CD4-positive, alpha-beta T cell treated with Interferon gamma for 1 hour (primary cell): ENCODE measurements around the gene MYH11.
"Not testable (repeated sequence)": the region's sequence is repeated elsewhere in the genome, so short reads cannot be mapped to it uniquely, and the experiment has no call there.

ENCODE experiments used
- DNase-seq: peaks from one replicate; pipeline ENCODE4 v3.0.0-alpha.2; 2020

MYH11 gene

GRCh38 chr16:15803618-15804017 lies 53.2 kb downstream of the MYH11 start:
- no peak for DNase-seq

DNA sequence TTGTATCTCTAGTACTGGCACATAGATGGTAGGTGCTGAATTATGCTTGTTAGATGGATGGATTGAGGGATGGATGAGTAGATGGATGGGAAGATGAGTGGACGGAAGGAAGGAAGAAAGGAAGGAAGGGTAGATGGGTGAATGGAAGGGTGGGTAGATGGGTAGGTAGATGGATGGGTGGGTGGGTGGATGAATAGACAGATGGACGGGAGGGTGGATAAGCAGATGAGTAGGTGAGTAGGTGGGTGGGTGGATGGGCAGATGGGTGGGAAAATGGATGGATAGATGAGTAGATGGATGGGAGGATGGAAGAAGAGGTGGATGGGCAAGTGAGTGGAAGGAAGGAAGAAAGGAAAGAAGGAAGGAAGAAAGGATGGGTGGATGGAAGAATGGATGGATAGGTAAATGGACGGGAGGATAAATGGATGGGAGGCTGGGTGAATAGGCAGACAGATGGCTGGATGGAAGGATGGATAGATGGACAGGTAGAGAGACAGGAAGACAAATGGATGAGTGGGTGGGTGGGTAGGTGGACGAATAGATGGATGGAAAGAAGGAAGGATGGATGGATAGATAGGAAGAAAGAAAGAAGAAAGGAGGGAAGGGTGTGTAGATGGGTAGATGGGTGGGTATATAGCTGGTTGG lies 56.9 kb downstream of the MYH11 start:
- DNase-seq: no peak

- no peak for DNase-seq
Observed at GRCh38 chr16:15798671-15799070, 58.2 kb downstream of the MYH11 start.

- no peak for DNase-seq
Observed at GRCh38 chr16:15796885-15797284, 59.9 kb downstream of the MYH11 start.

DNA sequence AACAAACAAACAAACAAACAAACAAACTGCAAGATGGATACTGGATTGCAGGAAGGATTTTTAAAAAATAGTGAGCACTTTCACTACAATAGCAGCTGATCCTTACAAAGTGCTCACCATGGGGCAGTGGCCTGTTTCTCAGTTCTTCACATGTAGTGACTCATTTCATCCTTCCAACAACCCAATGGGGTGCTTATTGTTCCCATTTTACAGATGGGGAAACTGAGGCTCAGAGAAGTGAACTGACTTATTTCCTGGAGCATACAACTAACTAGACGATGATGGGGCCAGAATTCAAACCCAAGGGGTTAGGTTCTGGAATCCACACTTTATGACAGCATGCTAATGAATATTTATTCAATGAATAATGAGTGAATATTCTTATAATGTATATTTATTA lies 61.2 kb downstream of the MYH11 start:
- no peak for DNase-seq

DNA sequence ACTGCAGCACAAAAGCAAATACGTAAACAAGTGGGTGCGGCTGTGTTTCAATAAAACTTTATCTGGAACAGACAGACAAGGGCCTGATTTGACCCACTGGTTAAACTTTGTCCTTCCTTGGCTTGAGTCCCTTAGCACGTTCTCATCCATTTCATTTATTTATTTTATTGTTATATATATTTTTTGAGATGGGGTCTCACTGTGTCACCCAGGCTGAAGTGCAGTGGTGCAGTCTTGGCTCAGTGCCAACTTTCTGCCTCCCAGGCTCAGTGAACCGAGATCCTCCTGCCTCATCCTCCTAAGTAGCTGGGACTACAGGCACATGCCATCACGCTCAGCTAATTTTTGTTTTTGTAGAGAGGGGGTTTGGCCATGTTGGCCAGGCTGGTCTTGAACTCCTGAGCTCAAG lies 64.3 kb downstream of the MYH11 start:
- DNase-seq: no peak

DNA sequence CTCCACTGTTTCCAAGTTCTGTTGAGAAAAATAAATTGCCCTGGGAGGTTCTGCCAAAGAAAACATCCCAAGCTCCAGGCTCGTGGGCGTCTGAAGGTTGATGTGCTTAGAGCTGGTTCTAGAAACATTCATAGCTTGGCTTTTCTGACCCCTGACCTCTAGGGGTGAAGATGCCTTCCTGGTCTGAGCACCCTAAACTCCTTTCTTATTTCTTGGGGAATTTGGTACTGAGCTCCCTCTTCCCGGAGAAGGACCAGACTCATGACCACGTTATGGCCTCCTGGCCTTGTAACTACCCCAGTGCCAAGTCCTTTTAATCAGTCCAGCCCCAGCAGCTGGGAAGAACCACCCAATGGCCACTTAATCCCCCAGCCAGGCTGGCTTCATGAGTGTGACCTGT lies 66.4 kb downstream of the MYH11 start:
- DNase-seq: no peak

- not testable (repeated sequence) for DNase-seq
Observed at GRCh38 chr16:15789816-15790215, 67.0 kb downstream of the MYH11 start.

DNA sequence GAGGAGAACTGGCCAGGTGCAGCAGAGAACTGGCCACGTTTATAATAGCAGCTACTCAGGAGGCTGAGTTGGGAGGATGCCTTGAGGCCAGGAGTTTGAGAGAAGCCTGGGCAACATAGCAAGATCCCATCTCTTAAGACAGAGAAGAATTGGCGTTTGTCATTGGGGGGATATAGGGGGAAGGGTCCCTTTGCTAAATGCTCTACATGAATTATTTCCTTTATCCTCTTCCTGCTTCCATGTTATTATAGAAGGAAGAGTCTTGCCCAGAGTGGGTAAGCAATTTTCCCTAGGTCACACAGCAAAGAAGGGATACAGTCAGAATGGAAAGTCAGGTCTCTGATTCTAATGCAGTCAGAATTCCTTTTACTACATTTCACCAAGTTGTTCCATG lies 68.0 kb downstream of the MYH11 start:
- DNase-seq: no peak

GRCh38 chr16:15786501-15786900 lies 70.3 kb downstream of the MYH11 start:
- DNase-seq: no peak

DNA sequence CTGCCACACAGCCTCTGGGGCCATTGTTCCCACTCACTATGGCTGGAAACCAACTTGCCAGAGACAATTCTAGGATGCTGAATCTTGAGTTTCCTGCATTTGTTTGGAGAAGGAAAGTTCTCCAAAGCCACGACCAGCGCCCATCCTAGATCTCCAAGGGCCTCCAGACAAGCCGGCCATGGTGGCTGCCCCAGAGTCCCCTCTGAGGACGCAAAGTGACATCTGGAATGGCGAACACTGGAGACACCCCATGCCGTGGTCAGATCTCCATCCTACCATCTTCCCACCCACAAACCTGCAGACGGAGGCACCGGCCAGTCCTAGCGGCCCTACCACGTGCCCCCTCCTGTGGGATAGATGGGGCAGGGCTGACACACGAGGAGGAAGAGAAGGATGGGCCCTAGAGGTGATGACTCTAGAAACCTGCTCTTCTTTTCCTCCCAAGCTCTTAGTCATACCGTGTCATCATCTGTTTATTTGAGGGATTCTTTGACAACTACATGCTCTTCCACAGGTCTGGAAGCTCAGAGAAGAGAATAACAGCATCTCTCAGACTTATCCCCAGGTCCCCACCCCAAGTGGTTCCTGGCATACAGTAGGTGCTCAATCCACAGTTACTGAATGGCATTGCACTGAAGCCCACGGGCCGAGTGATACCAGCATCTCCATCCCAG lies 71.3 kb downstream of the MYH11 start:
- DNase-seq: no peak

- no peak for DNase-seq
Observed at GRCh38 chr16:15783985-15784384, 72.8 kb downstream of the MYH11 start.

- no peak for DNase-seq
Observed at GRCh38 chr16:15782573-15783365, 74.1 kb downstream of the MYH11 start.

- no peak for DNase-seq
Observed at GRCh38 chr16:15781650-15782049, 75.2 kb downstream of the MYH11 start.

- DNase-seq: no peak
Observed at GRCh38 chr16:15780805-15781204, 76.0 kb downstream of the MYH11 start.

GRCh38 chr16:15779664-15780351 lies 77.0 kb downstream of the MYH11 start:
- DNase-seq: no peak

DNA sequence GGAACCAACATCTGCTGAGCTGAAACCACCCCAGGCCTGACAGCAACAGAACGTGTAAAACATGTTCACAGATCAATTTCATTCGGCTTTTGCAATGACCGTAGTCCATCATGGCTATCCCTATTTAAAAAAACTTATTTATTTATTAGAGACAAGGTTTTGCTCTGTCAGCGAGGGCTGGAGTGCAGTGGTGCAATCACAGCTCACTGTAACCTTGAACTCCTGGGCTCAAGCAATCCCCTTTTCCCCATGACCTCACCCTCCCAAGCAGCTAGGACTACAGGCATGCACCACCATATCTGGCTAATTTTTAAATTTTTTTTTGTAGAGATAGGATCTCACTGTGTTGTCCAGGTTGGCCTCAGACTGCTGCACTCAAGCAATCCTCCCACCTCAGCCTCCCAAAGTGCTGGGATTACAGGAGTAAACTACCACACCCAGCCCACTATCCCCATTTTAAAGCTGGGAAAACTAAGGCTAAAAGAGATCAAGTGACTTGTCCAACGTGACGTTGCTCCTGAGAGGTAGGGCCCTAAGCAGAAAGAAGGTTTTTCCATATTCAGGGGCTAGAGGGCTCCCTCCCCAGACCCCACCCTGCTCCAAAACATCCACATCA lies 77.7 kb downstream of the MYH11 start:
- no peak for DNase-seq

- DNase-seq: no peak
Observed at GRCh38 chr16:15778204-15778743, 78.6 kb downstream of the MYH11 start.

- no peak for DNase-seq
Observed at GRCh38 chr16:15777533-15778203, 79.2 kb downstream of the MYH11 start.

- DNase-seq: no peak
Observed at GRCh38 chr16:15776572-15776971, 80.3 kb downstream of the MYH11 start.

GRCh38 chr16:15775663-15776304 lies 81.0 kb downstream of the MYH11 start:
- no peak for DNase-seq

- DNase-seq: no peak
Observed at GRCh38 chr16:15775209-15775608, 81.6 kb downstream of the MYH11 start.
